ENCODE data around the gene INSM1. TPM values are rescaled to one million over a fixed set of nuclear protein-coding genes. Genes with fewer than 3 reads are reported as not detected.

The INSM1 gene
- polyA plus RNA-seq, 1 experiment: not detected

DNA sequence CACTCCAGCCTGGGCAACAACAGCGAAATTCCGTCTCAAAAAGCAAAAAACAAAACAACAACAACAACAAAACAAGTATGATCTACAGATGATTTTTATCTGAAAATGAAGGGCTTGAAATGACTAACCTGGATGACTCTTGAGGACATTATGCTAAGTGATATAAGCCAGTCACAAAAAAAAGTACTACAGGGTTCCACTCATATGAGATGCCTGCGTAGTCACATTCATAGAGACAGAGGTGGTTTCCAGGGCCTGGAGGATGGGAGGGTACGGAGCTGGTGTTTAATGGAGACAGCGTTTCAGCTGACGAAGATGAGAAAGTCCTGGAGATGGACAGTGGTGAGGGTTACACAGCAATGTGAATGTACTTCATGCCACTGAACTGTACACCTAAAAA, 8.3 kb upstream of the INSM1 start:
- no peak for DNase-seq (ENCODE audit: low read depth, low spot score)
- CTCF ChIA-PET: interaction anchor here (0.7 to 2.7 kb wide), 6 partner anchors 12 to 234 kb away, joined by 3 to 22 read pairs (median 3); no protein-coding TSS in a partner anchor
- POLR2A ChIA-PET: no interaction called here
- H3K27me3 ChIP-seq (ENCODE audit: control insufficient read depth, insufficient read depth, low read length): peaks cover 38% of the 10 kb centered on the region
- no peak overlapping the region for H3K27ac ChIP-seq (ENCODE audit: low read depth, low read length)
- H3K9me3 ChIP-seq (ENCODE audit: control insufficient read depth, insufficient read depth, low read length): peaks cover 7% of the 10 kb centered on the region
- TF ChIP-seq, protein P1, sequence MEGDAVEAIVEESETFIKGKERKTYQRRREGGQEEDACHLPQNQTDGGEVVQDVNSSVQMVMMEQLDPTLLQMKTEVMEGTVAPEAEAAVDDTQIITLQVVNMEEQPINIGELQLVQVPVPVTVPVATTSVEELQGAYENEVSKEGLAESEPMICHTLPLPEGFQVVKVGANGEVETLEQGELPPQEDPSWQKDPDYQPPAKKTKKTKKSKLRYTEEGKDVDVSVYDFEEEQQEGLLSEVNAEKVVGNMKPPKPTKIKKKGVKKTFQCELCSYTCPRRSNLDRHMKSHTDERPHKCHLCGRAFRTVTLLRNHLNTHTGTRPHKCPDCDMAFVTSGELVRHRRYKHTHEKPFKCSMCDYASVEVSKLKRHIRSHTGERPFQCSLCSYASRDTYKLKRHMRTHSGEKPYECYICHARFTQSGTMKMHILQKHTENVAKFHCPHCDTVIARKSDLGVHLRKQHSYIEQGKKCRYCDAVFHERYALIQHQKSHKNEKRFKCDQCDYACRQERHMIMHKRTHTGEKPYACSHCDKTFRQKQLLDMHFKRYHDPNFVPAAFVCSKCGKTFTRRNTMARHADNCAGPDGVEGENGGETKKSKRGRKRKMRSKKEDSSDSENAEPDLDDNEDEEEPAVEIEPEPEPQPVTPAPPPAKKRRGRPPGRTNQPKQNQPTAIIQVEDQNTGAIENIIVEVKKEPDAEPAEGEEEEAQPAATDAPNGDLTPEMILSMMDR (IDR thresholded peaks at IDR 0.05; ENCODE audit: low read depth, low read length): no peak
- no peak overlapping the region for H3K4me3 ChIP-seq (ENCODE audit: low read depth, low read length)

DNA sequence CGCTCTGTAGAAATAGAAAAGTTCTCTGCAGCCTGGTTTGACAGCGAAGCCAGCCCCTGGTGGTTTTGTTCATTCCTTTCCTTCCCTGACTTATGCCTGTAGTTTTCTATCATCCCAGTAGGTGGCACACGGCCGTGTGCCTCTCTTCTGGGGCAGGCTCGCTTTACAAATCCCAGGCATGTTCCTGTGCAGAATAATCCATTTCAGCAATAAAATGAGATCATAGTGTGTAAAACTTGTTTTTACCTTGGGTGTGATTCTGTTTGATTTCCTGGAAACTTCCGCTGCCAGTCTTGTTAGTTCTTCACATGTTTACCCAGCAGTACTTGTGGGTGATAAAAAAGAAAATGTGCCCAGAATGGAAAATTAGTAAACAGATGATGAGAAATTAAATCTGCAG, 7.4 kb upstream of the INSM1 start:
- ChIA-PET CTCF (interaction anchor here (0.6 to 2.7 kb wide), 8 partner anchors 11 to 233 kb away, joined by 3 to 22 read pairs (median 4); no protein-coding TSS in a partner anchor), POLR2A (no interaction called here)
- Histone ChIP-seq H3K9me3 (ENCODE audit: control insufficient read depth, insufficient read depth, low read length) (peaks cover 13% of the 10 kb centered on the region; the same call in 1 of the 2 replicates), H3K4me3 (ENCODE audit: low read depth, low read length) (no peak overlapping the region), H3K27me3 (ENCODE audit: control insufficient read depth, insufficient read depth, low read length) (peaks cover 46% of the 10 kb centered on the region), H3K27ac (ENCODE audit: low read depth, low read length) (no peak overlapping the region)
- TF ChIP-seq, protein P1 (IDR thresholded peaks at IDR 0.05; ENCODE audit: low read depth, low read length): peak; percentile 93
- peak; percentile 43 for DNase-seq (ENCODE audit: low read depth, low spot score)

- no peak overlapping the region for H3K27ac ChIP-seq (ENCODE audit: low read depth, low read length)
- peaks cover 13% of the 10 kb centered on the region; the same call in 1 of the 2 replicates for H3K9me3 ChIP-seq (ENCODE audit: control insufficient read depth, insufficient read depth, low read length)
- no peak for DNase-seq (ENCODE audit: low read depth, low spot score)
- ChIA-PET CTCF (interaction anchor here (1.0 to 2.2 kb wide), 2 partner anchors 217 to 230 kb away, joined by 3 to 12 read pairs; no protein-coding TSS in a partner anchor), POLR2A (no interaction called here)
- TF ChIP-seq, protein P1 (IDR thresholded peaks at IDR 0.05; ENCODE audit: low read depth, low read length): 0 out of 2 replicates have a peak, but pooled peaks have one; percentile 5
- no peak overlapping the region for H3K4me3 ChIP-seq (ENCODE audit: low read depth, low read length)
- peaks cover 68% of the 10 kb centered on the region for H3K27me3 ChIP-seq (ENCODE audit: control insufficient read depth, insufficient read depth, low read length)
These were observed 5.0 kb upstream of the INSM1 start for GRCh38 chr20:20362774-20363433.

DNA sequence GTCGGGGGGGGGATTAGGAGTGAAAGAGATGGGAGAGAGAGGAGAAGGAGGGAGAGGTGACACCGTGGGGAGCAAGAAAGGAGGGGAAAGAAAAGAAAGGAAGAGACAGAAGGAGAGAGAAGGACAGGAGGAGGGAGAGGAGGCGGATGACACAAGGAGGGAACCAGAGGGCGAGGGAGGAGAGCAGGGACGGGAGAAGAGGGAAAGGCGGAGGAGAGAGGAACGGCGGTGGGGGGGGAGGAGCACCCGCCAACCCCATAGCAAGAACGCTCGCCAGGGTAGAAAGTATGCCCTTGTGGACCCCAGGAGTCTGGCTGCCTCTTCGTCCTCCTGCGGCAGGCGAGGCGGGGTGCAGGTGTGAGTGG, 4.5 kb upstream of the INSM1 start:
- POLR2A ChIA-PET: no interaction called here
- CTCF ChIA-PET: no interaction called here
- TF ChIP-seq, protein P1 (IDR thresholded peaks at IDR 0.05; ENCODE audit: low read depth, low read length): no peak
- Histone ChIP-seq H3K27ac (ENCODE audit: low read depth, low read length) (no peak overlapping the region), H3K9me3 (ENCODE audit: control insufficient read depth, insufficient read depth, low read length) (peaks cover 13% of the 10 kb centered on the region; the same call in 1 of the 2 replicates), H3K27me3 (ENCODE audit: control insufficient read depth, insufficient read depth, low read length) (peaks cover 68% of the 10 kb centered on the region), H3K4me3 (ENCODE audit: low read depth, low read length) (no peak overlapping the region)
- no peak for DNase-seq (ENCODE audit: low read depth, low spot score)

GRCh38 chr20:20363799-20364592, 3.9 kb upstream of the INSM1 start:
- TF ChIP-seq, protein P1 (IDR thresholded peaks at IDR 0.05; ENCODE audit: low read depth, low read length): no peak
- no peak for DNase-seq (ENCODE audit: low read depth, low spot score)
- Histone ChIP-seq H3K27ac (ENCODE audit: low read depth, low read length) (no peak overlapping the region), H3K9me3 (ENCODE audit: control insufficient read depth, insufficient read depth, low read length) (peaks cover 13% of the 10 kb centered on the region; the same call in 1 of the 2 replicates), H3K4me3 (ENCODE audit: low read depth, low read length) (no peak overlapping the region), H3K27me3 (ENCODE audit: control insufficient read depth, insufficient read depth, low read length) (peaks cover 67% of the 10 kb centered on the region)
- POLR2A ChIA-PET: no interaction called here
- CTCF ChIA-PET: no interaction called here
